Spleen (tissue), 11 donors: ENCODE measurements around the gene RNF41. TPM values are rescaled to one million over a fixed set of nuclear protein-coding genes. Genes with fewer than 3 reads are reported as not detected.
A peak's percentile ranks its signal among the peaks of the same experiment; 100 is the strongest.

Experiments
- DNase-seq: peaks from one replicate; pipeline ENCODE4 v3.0.0-alpha.2; 2020
- H3K27ac ChIP-seq, 8 donors: fragments of 200-600 bp; sonication (generic) in 7 of 8; 1 replicate in 4 of 8; 2 replicates in 4 of 8; pipeline versions ENCODE4 v1.5.0 to v1.8.0; 2016 to 2021; ENCODE audit warnings: inconsistent platforms in 4 of 8, mild to moderate bottlenecking in 4 of 8, moderate library complexity in 1 of 8
- H3K27me3 ChIP-seq, 7 donors: fragments of 200-600 bp; sonication (generic) in 6 of 7; replicated peaks in 1 of 7; 1 replicate in 4 of 7; 2 replicates in 3 of 7; pipeline versions ENCODE4 v1.5.0 to v1.8.0; 2016 to 2021; ENCODE audit warnings: inconsistent platforms in 3 of 7, mild to moderate bottlenecking in 1 of 7
- H3K36me3 ChIP-seq, 6 donors: fragments of 200-600 bp; sonication (generic) in 5 of 6; 1 replicate in 4 of 6; 2 replicates in 2 of 6; pipeline versions ENCODE4 v1.5.0 to v1.8.0; 2016 to 2021; ENCODE audit warnings: inconsistent platforms in 2 of 6
- H3K4me1 ChIP-seq, 6 donors: fragments of 200-600 bp; sonication (generic) in 5 of 6; 1 replicate in 3 of 6; 2 replicates in 3 of 6; pipeline versions ENCODE4 v1.5.0 to v1.8.0; 2016 to 2021; ENCODE audit warnings: inconsistent platforms in 3 of 6
- H3K4me3 ChIP-seq, 8 donors: fragments of 200-600 bp; sonication (generic) in 7 of 8; 1 replicate in 4 of 8; 2 replicates in 4 of 8; pipeline versions ENCODE4 v1.5.0 to v1.8.0; 2016 to 2021; ENCODE audit warnings: inconsistent platforms in 4 of 8, mild to moderate bottlenecking in 4 of 8, moderate library complexity in 2 of 8
- H3K9me3 ChIP-seq, 8 donors: fragments of 200-600 bp; sonication (generic) in 7 of 8; 1 replicate in 4 of 8; 2 replicates in 4 of 8; pipeline versions ENCODE4 v1.5.0 to v1.8.0; 2016 to 2021; ENCODE audit warnings: inconsistent platforms in 4 of 8
- CTCF ChIP-seq, 11 experiments: fragments of 200-600 bp in 7 of 11; fragments of 450-650 bp in 4 of 11; sonication (generic) in 4 of 11; IDR thresholded peaks in 8 of 11; conservative IDR thresholded peaks in 3 of 11; 1 replicate in 7 of 11; 2 replicates in 4 of 11; pipeline versions ENCODE4 v1.4.0 to v1.8.0; 2016 to 2021; ENCODE audit warnings: antibody characterized with exemption in 11 of 11, inconsistent platforms in 4 of 11, mild to moderate bottlenecking in 1 of 11
- POLR2A ChIP-seq, 3 donors: fragments of 450-650 bp; IDR thresholded peaks; one replicate each; pipeline ENCODE4 v1.5.1; 2017; ENCODE audit warnings: antibody characterized with exemption in 3 of 3, mild to moderate bottlenecking in 1 of 3
- POLR2AphosphoS5 ChIP-seq, 3 donors: sonication (generic); formaldehyde crosslinking; IDR thresholded peaks; one replicate each; pipeline ENCODE4 v1.5.1; 2017; ENCODE audit warnings: antibody characterized with exemption in 3 of 3
- WGBS, 5 donors: extraction: QIAGEN DNeasy Blood & Tissue Kit in 3 of 5; methylation state at CpG; one replicate each; pipeline versions ENCODE4 v1.1.5 to v1.1.7; 2013 to 2018; 5-methylcytosine and 5-hydroxymethylcytosine counted together
- intact Hi-C: fragments of 100-400 bp; cut with DNase I; formaldehyde crosslinking; loops from one replicate; pipeline ENCODE4 v1.15.0; 2023; ENCODE audit warnings: low total_unique reads
- polyA plus RNA-seq, 3 donors: library from polyadenylated mRNA; stranded (reverse); fragments of 200-250 nt; gene quantifications; one replicate each; pipeline ENCODE4 v1.2.1, GENCODE V29; 2013
- total RNA-seq, 7 donors: library from RNA; depleted of rRNA in 3 of 7; stranded (reverse); fragments of >200 nt in 3 of 7; fragmentation: NEBNext Ultra II Directional in 4 of 7; extraction: Animal tissue kit (Norgen Biotek cat#: 25700) in 4 of 7; gene quantifications; one replicate each; pipeline versions ENCODE4 v1.1.0 to v1.2.1, GENCODE V29; 2016 to 2021
- donor health status: healthy with polysubstance abuse.
- donor health status: DM: no; HTN: no; CAD: no; lungs with moderate emphysema.
- donor health status: DM: no; HTN: no; CAD: no.
- donor health status: Bipolar disorder and iron deficiency.
- donor health status: healthy.
- donor health status: DM: no; HTN: no; CAD: no.
- donor health status: DM: yes; HTN: yes; CAD: no.

RNF41 gene
- total and polyA plus RNA-seq, 10 donors: 13.2 to 56.1 (median 45.0) TPM

GRCh38 chr12:56257491-56258067, 35.9 kb upstream of the RNF41 start:
- intact Hi-C loops: loop anchor here (10.0 kb wide), 1 partner anchor 63 kb away; no protein-coding TSS in a partner anchor
- no peak for DNase-seq
- H3K9me3 ChIP-seq: no peaks in the 10 kb centered on the region
- no peaks in the 10 kb centered on the region for H3K27me3 ChIP-seq
- 0 to 2% (median 1%) methylated on average over 21 to 27 of the region's 27 CpGs for WGBS, 5 donors
- H3K27ac ChIP-seq: peak overlapping the region; percentile 78 to 91 (median 86)
- peaks cover 20 to 35% (median 29%) of the 10 kb centered on the region in 6 donors for H3K4me1 ChIP-seq
- peaks cover 7 to 42% (median 34%) of the 10 kb centered on the region in 6 donors for H3K36me3 ChIP-seq
- TF ChIP-seq POLR2A (IDR thresholded peaks at IDR 0.05) (no peak), CTCF (IDR thresholded peaks at IDR 0.05 in 8 of 11, conservative IDR thresholded peaks at IDR 0.05 in 3 of 11) (no peak), POLR2AphosphoS5 (IDR thresholded peaks at IDR 0.05) (no peak)
- H3K4me3 ChIP-seq: peak overlapping the region; percentile 77 to 97 (median 82)

GRCh38 chr12:56257071-56257470, 35.3 kb upstream of the RNF41 start:
- WGBS, 5 donors: 63 to 86% (median 78%) methylated on average over 8 of the region's 8 CpGs
- intact Hi-C loops: loop anchor here (10.0 kb wide), 1 partner anchor 62 kb away; no protein-coding TSS in a partner anchor
- Histone ChIP-seq H3K36me3 (peaks cover 7 to 48% (median 39%) of the 10 kb centered on the region in 6 donors), H3K9me3 (no peaks in the 10 kb centered on the region), H3K27ac (peak overlapping the region in 3 of 8 donors; percentile 84 to 91 (median 87)), H3K4me3 (peak overlapping the region; percentile 77 to 97 (median 82)), H3K27me3 (no peaks in the 10 kb centered on the region), H3K4me1 (peaks cover 20 to 35% (median 29%) of the 10 kb centered on the region in 6 donors)
- no peak for DNase-seq
- TF ChIP-seq CTCF (IDR thresholded peaks at IDR 0.05 in 8 of 11, conservative IDR thresholded peaks at IDR 0.05 in 3 of 11) (no peak), POLR2AphosphoS5 (IDR thresholded peaks at IDR 0.05) (no peak), POLR2A (IDR thresholded peaks at IDR 0.05) (no peak)

- no peak for DNase-seq
- Histone ChIP-seq H3K4me1 (peaks cover 20 to 35% (median 29%) of the 10 kb centered on the region in 6 donors), H3K27me3 (no peaks in the 10 kb centered on the region), H3K9me3 (no peaks in the 10 kb centered on the region), H3K36me3 (peaks cover 7 to 54% (median 45%) of the 10 kb centered on the region in 6 donors), H3K4me3 (peak overlapping the region in 1 of 8 donors; percentile 95), H3K27ac (no peak overlapping the region)
- WGBS, 5 donors: 60 to 69% (median 62%) methylated on average over 4 of the region's 4 CpGs
- TF ChIP-seq POLR2AphosphoS5 (IDR thresholded peaks at IDR 0.05) (no peak), CTCF (IDR thresholded peaks at IDR 0.05 in 8 of 11, conservative IDR thresholded peaks at IDR 0.05 in 3 of 11) (no peak), POLR2A (IDR thresholded peaks at IDR 0.05) (no peak)
- intact Hi-C loops: loop anchor here (10.0 kb wide), 1 partner anchor 62 kb away; no protein-coding TSS in a partner anchor
These were observed 34.7 kb upstream of the RNF41 start for GRCh38 chr12:56256326-56256960.

GRCh38 chr12:56255671-56256070, 33.9 kb upstream of the RNF41 start:
- Histone ChIP-seq H3K36me3 (peaks cover 7 to 62% (median 53%) of the 10 kb centered on the region in 6 donors), H3K4me3 (no peak overlapping the region), H3K9me3 (no peaks in the 10 kb centered on the region), H3K27me3 (no peaks in the 10 kb centered on the region), H3K4me1 (peaks cover 20 to 35% (median 29%) of the 10 kb centered on the region in 6 donors), H3K27ac (no peak overlapping the region)
- WGBS, 5 donors: 84 to 95% (median 92%) methylated on average over 7 of the region's 7 CpGs
- DNase-seq: no peak
- no peak for TF ChIP-seq CTCF (IDR thresholded peaks at IDR 0.05 in 8 of 11, conservative IDR thresholded peaks at IDR 0.05 in 3 of 11)
- TF ChIP-seq POLR2A (IDR thresholded peaks at IDR 0.05): no peak
- TF ChIP-seq POLR2AphosphoS5 (IDR thresholded peaks at IDR 0.05): no peak
- intact Hi-C loops: loop anchor here (10.0 kb wide), 1 partner anchor 61 kb away; no protein-coding TSS in a partner anchor
